Sigmoid colon (tissue), 7 donors: Measurements from ENCODE around the gene RSPH1. TPM values are rescaled to one million over a fixed set of nuclear protein-coding genes. Genes with fewer than 3 reads are reported as not detected.

Experiments
- DNase-seq: peaks from one replicate; pipeline ENCODE4 v3.0.0-alpha.2; 2019
- H3K27ac ChIP-seq, 4 donors: fragments of 200-600 bp; sonication (generic); one replicate each; pipeline ENCODE4 v1.5.1; 2016 to 2019; ENCODE audit warnings: mild to moderate bottlenecking in 1 of 4
- H3K27me3 ChIP-seq, 3 donors: fragments of 200-600 bp; sonication (generic); one replicate each; pipeline ENCODE4 v1.5.1; 2019; ENCODE audit warnings: mild to moderate bottlenecking in 1 of 3
- H3K36me3 ChIP-seq, 4 donors: fragments of 200-600 bp; sonication (generic); one replicate each; pipeline ENCODE4 v1.5.1; 2016 to 2019
- H3K4me1 ChIP-seq, 4 donors: fragments of 200-600 bp; sonication (generic); one replicate each; pipeline ENCODE4 v1.5.1; 2017 to 2019
- H3K4me3 ChIP-seq, 4 donors: fragments of 200-600 bp; sonication (generic); one replicate each; pipeline ENCODE4 v1.5.1; 2017 to 2019; ENCODE audit warnings: mild to moderate bottlenecking in 2 of 4, moderate library complexity in 1 of 4
- H3K9me3 ChIP-seq, 4 donors: fragments of 200-600 bp in 3 of 4; sonication (generic) in 3 of 4; one replicate each; pipeline versions ENCODE4 v1.5.1 to v1.6.1; 2013 to 2019
- EP300 ChIP-seq, 4 donors: sonication (generic); formaldehyde crosslinking; IDR thresholded peaks; one replicate each; pipeline ENCODE4 v1.6.1; 2017; ENCODE audit warnings: antibody characterized with exemption in 4 of 4
- POLR2A ChIP-seq, 2 donors: fragments of 450-650 bp; IDR thresholded peaks; one replicate each; pipeline ENCODE4 v1.6.1; 2016; ENCODE audit warnings: antibody characterized with exemption in 2 of 2, mild to moderate bottlenecking in 2 of 2, moderate library complexity in 2 of 2
- POLR2AphosphoS5 ChIP-seq, 4 donors: sonication (generic); formaldehyde crosslinking; IDR thresholded peaks; one replicate each; pipeline ENCODE4 v1.6.1; 2017; ENCODE audit warnings: antibody characterized with exemption in 4 of 4
- WGBS, 2 donors: extraction: QIAGEN DNeasy Blood & Tissue Kit; methylation state at CpG; one replicate each; pipeline ENCODE4 v1.1.7; 2013; 5-methylcytosine and 5-hydroxymethylcytosine counted together
- intact Hi-C: fragments of 100-400 bp; cut with DNase I; formaldehyde crosslinking; loops from one replicate; pipeline ENCODE4 v1.15.1; 2023
- polyA plus RNA-seq, 3 donors: library from polyadenylated mRNA; stranded (reverse); fragments of 200-250 nt; gene quantifications; one replicate each; pipeline ENCODE4 v1.2.3, GENCODE V29; 2013
- total RNA-seq, 4 donors: library from RNA; depleted of rRNA; stranded (reverse); fragments of >200 nt; gene quantifications; one replicate each; pipeline ENCODE4 v1.1.0, GENCODE V29; 2016
- TF ChIP-seq, protein P1 (sequence below), 4 experiments: fragments of 450-650 bp in 3 of 4; fragments of 200-600 bp in 1 of 4; IDR thresholded peaks; one replicate each; pipeline ENCODE4 v1.5.1; 2016 to 2019; ENCODE audit warnings: antibody characterized with exemption in 4 of 4, mild to moderate bottlenecking in 3 of 4, moderate library complexity in 2 of 4
- donor health status: healthy with polysubstance abuse.
- donor health status: Bipolar disorder and iron deficiency.
- donor health status: healthy.

The RSPH1 gene
- total and polyA plus RNA-seq, 7 donors: 1.2 to 13.4 (median 3.0) TPM; not detected in 2

DNA sequence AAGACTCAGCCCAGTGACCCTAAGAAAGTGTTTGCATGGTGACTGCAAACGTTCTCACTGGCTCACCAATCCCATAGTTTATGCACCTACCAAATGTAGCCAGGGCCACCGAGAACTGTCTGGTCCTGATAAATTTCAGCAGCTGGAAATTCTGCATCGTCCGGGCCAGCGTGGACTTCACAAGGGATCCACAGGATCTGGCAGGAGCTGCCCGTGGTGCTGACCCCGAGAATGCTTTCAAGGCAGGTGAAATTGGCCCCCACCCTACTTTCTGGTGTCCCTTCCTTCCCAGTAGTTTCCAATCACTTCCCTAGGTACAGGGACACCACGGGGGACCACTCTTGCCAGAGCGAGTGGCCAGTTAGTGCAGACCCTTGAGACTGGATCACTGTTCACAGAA is 66.2 kb downstream of the RSPH1 start:
- Histone ChIP-seq H3K4me1 (no peaks in the 10 kb centered on the region), H3K27ac (no peak overlapping the region), H3K9me3 (peaks cover 0 to 10% (median 3%) of the 10 kb centered on the region in 4 donors), H3K36me3 (no peaks in the 10 kb centered on the region), H3K4me3 (no peak overlapping the region), H3K27me3 (peaks cover 0 to 22% (median 0%) of the 10 kb centered on the region in 3 donors)
- DNase-seq: no peak
- intact Hi-C loops: no loop called here
- TF ChIP-seq POLR2A (IDR thresholded peaks at IDR 0.05) (no peak), EP300 (IDR thresholded peaks at IDR 0.05) (no peak)
- WGBS, 2 donors: 44 to 49% methylated on average over 9 of the region's 9 CpGs

DNA sequence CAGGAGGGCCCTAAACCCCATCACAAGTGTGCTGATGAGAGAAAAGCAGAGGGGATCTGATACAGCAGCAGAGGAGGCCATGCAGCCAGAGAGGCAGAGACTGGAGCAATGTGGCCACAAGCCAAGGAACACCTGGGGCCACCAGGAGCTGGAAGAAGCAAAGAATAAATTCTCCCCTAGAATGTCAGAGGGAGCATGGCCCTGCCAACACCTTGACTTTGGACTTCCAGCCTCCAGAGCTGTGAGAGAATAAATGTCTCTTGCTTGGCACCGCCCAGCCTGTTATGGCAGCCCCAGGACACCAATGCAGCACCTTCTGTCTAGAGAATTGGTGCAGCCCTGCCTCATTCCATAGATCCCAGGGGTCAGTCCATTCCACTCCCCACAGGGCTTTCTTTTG is 67.0 kb downstream of the RSPH1 start:
- TF ChIP-seq POLR2AphosphoS5 (IDR thresholded peaks at IDR 0.05) (no peak), EP300 (IDR thresholded peaks at IDR 0.05) (no peak), POLR2A (IDR thresholded peaks at IDR 0.05) (no peak)
- TF ChIP-seq, protein P1, sequence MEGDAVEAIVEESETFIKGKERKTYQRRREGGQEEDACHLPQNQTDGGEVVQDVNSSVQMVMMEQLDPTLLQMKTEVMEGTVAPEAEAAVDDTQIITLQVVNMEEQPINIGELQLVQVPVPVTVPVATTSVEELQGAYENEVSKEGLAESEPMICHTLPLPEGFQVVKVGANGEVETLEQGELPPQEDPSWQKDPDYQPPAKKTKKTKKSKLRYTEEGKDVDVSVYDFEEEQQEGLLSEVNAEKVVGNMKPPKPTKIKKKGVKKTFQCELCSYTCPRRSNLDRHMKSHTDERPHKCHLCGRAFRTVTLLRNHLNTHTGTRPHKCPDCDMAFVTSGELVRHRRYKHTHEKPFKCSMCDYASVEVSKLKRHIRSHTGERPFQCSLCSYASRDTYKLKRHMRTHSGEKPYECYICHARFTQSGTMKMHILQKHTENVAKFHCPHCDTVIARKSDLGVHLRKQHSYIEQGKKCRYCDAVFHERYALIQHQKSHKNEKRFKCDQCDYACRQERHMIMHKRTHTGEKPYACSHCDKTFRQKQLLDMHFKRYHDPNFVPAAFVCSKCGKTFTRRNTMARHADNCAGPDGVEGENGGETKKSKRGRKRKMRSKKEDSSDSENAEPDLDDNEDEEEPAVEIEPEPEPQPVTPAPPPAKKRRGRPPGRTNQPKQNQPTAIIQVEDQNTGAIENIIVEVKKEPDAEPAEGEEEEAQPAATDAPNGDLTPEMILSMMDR (IDR thresholded peaks at IDR 0.05): no peak
- Histone ChIP-seq H3K27me3 (peaks cover 0 to 22% (median 0%) of the 10 kb centered on the region in 3 donors), H3K4me3 (no peak overlapping the region), H3K4me1 (no peaks in the 10 kb centered on the region), H3K9me3 (peaks cover 0 to 10% (median 3%) of the 10 kb centered on the region in 4 donors), H3K27ac (no peak overlapping the region), H3K36me3 (no peaks in the 10 kb centered on the region)
- intact Hi-C loops: no loop called here
- no peak for DNase-seq
- 98 to 100% methylated on average over 1 of the region's 1 CpG for WGBS, 2 donors

GRCh38 chr21:42427809-42428419 is 68.1 kb downstream of the RSPH1 start:
- intact Hi-C loops: no loop called here
- no peaks in the 10 kb centered on the region for H3K4me1 ChIP-seq

DNA sequence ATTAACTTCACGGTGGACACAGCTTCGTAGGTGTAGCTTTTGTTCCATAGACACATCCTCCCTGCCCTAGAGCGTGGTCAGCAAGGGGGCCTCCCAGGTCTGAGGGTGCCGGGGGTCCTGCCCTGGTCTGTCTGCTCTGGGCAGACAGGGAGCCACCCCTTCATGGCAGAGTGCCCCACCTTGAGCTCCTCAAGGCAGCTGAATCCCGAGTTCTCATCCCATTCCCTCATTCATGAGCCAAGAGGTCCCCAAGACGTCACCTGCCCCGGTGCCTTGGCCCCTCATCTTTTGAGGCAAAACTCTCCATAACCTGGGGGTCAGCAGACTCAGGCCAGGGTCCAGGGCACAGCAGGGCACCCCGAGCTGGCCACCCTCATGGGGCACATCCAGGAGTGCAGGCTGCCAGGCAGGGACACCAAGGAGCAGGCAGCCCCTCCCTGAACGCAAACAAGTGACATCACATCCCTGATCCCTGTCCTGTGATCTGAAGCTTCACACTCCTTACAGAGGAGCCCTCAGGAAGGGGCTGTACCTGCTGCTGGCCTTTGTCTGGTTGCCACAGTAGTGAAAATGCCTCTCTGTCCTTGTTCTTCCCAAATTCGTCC is 69.0 kb downstream of the RSPH1 start:
- Histone ChIP-seq H3K27me3 (peaks cover 0 to 20% (median 0%) of the 10 kb centered on the region in 3 donors), H3K36me3 (no peaks in the 10 kb centered on the region), H3K9me3 (no peaks in the 10 kb centered on the region), H3K4me1 (no peaks in the 10 kb centered on the region), H3K27ac (no peak overlapping the region), H3K4me3 (no peak overlapping the region)
- no peak for DNase-seq
- WGBS, 2 donors: 71 to 87% methylated on average over 10 of the region's 10 CpGs
- intact Hi-C loops: no loop called here
- TF ChIP-seq EP300 (IDR thresholded peaks at IDR 0.05) (no peak), POLR2A (IDR thresholded peaks at IDR 0.05) (no peak), POLR2AphosphoS5 (IDR thresholded peaks at IDR 0.05) (no peak)
- TF ChIP-seq, protein P1 (IDR thresholded peaks at IDR 0.05): no peak

More at GRCh38 chr21:42427809-42428419, 68.1 kb downstream of the RSPH1 start:
- TF ChIP-seq POLR2AphosphoS5 (IDR thresholded peaks at IDR 0.05): no peak
- TF ChIP-seq POLR2A (IDR thresholded peaks at IDR 0.05): no peak
- TF ChIP-seq EP300 (IDR thresholded peaks at IDR 0.05): no peak
- TF ChIP-seq, protein P1 (IDR thresholded peaks at IDR 0.05): no peak
- H3K27me3 ChIP-seq: peaks cover 0 to 22% (median 0%) of the 10 kb centered on the region in 3 donors
- no peak overlapping the region for H3K4me3 ChIP-seq
- no peak overlapping the region for H3K27ac ChIP-seq
- H3K36me3 ChIP-seq: no peaks in the 10 kb centered on the region
- 83 to 86% methylated on average over 10 of the region's 10 CpGs for WGBS, 2 donors
- peaks cover 0 to 6% (median 3%) of the 10 kb centered on the region in 4 donors for H3K9me3 ChIP-seq
- DNase-seq: no peak

- H3K4me1 ChIP-seq: no peaks in the 10 kb centered on the region
- no peak overlapping the region for H3K27ac ChIP-seq
- H3K9me3 ChIP-seq: no peaks in the 10 kb centered on the region
- no peak for DNase-seq
- no peak for TF ChIP-seq POLR2A (IDR thresholded peaks at IDR 0.05)
- TF ChIP-seq, protein P1 (IDR thresholded peaks at IDR 0.05): no peak
- TF ChIP-seq POLR2AphosphoS5 (IDR thresholded peaks at IDR 0.05): no peak
- no peak for TF ChIP-seq EP300 (IDR thresholded peaks at IDR 0.05)
- WGBS, 2 donors: 73 to 81% methylated on average over 7 of the region's 7 CpGs
- no peaks in the 10 kb centered on the region for H3K36me3 ChIP-seq
- peaks cover 0 to 22% (median 0%) of the 10 kb centered on the region in 3 donors for H3K27me3 ChIP-seq
- intact Hi-C loops: no loop called here
- H3K4me3 ChIP-seq: no peak overlapping the region
These were observed 69.6 kb downstream of the RSPH1 start for GRCh38 chr21:42426424-42426823.
